ENCODE measurements around the gene HEXB. TPM values are rescaled to one million over a fixed set of nuclear protein-coding genes. Genes with fewer than 3 reads are reported as not detected.

HEXB gene
- total RNA-seq (100 to 1,000 TPM in 6 of 9 donors, 10 to 100 TPM in 3; 71.3 to 278 (median 116) TPM), polyA plus RNA-seq (10 to 100 TPM; 75.9 to 80.3 TPM)
- long read RNA-seq, donor 1, transcript HEXB-201 (14 exons, 1,901 nt): major isoform, 166 of 176 reads
- long read RNA-seq, donor 1, partial matches to known transcripts: 1 of 176 reads
- long read RNA-seq, donor 1, other reads (novel, unspliced or antisense): 8 of 176 reads
- long read RNA-seq, donor 2, transcript HEXB-201 (14 exons, 1,901 nt): major isoform, 692 of 731 reads
- long read RNA-seq, donor 2, transcript HEXB-209 (6 exons, 1,684 nt): minor isoform, 7 of 731 reads
- long read RNA-seq, donor 2, partial matches to known transcripts: 11 of 731 reads
- long read RNA-seq, donor 2, other reads (novel, unspliced or antisense): 21 of 731 reads
- long read RNA-seq, donor 3, transcript HEXB-201 (14 exons, 1,901 nt): major isoform, 90 of 98 reads
- long read RNA-seq, donor 3, partial matches to known transcripts: 1 of 98 reads
- long read RNA-seq, donor 3, other reads (novel, unspliced or antisense): 7 of 98 reads

GRCh38 chr5:74684900-74685851 is at the start of gene HEXB:
TSS of gene HEXB (plus strand) at chr5:74685233. CDS start at chr5:74685261, 28 bp downstream.
- intact Hi-C loops (cut with DNase I): loop anchor here in 4 of 10 donors (5.0 to 10.0 kb wide), 3 partner anchors 82 to 1120 kb away; partner anchors contain the start of genes GFM2 (in 2 of the 4), NSA2 (in 2 of the 4), ANKRA2 (in 1 of the 4) and GCNT4 (in 1 of the 4)
- peak in 1 of 2 donors; percentile 94 for TF ChIP-seq POLR2A (IDR thresholded peaks at IDR 0.05)
- TF ChIP-seq, protein P1, sequence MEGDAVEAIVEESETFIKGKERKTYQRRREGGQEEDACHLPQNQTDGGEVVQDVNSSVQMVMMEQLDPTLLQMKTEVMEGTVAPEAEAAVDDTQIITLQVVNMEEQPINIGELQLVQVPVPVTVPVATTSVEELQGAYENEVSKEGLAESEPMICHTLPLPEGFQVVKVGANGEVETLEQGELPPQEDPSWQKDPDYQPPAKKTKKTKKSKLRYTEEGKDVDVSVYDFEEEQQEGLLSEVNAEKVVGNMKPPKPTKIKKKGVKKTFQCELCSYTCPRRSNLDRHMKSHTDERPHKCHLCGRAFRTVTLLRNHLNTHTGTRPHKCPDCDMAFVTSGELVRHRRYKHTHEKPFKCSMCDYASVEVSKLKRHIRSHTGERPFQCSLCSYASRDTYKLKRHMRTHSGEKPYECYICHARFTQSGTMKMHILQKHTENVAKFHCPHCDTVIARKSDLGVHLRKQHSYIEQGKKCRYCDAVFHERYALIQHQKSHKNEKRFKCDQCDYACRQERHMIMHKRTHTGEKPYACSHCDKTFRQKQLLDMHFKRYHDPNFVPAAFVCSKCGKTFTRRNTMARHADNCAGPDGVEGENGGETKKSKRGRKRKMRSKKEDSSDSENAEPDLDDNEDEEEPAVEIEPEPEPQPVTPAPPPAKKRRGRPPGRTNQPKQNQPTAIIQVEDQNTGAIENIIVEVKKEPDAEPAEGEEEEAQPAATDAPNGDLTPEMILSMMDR (IDR thresholded peaks at IDR 0.05): no peak
- 4 to 16% (median 5%) methylated on average over 23 to 78 of the region's 78 CpGs for WGBS, 4 donors
- Histone ChIP-seq H3K27ac (peak within 1 kb of the TSS; percentile 55 to 96 (median 90)), H3K9me3 (no peaks in the 10 kb centered on the region), H3K27me3 (no peaks in the 10 kb centered on the region), H3K4me1 (peaks cover 0 to 29% (median 18%) of the 10 kb centered on the region in 12 donors), H3K36me3 (peaks cover 0 to 15% (median 10%) of the 10 kb centered on the region in 9 donors), H3K4me3 (peak within 1 kb of the TSS; percentile 79 to 99 (median 93))
- DNase-seq (peak; percentile 92 to 96 (median 93)), ATAC-seq (peak; percentile 97 to 99 (median 98))

DNA sequence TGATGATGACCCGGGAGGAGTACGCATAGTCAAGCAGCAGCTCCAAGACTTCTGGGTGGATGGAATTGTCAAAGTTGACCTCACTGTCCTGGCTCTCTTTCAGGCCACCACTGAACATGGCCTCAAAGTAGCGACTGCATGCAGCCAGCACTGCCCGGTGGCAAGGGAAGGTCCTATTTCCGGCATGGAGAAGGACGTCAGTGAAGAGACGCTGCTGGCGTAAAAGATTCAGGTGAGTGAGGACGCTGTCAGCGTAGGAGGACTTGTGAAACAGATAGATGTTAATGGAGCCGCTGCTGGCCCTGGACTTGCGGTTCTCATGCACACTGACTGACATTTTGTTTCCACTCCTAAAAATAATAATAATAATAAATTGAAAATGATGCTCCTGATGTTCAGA is 48.9 kb upstream of the HEXB start:
- Histone ChIP-seq H3K27ac (no peak overlapping the region), H3K36me3 (peaks cover 0 to 50% (median 34%) of the 10 kb centered on the region in 9 donors), H3K27me3 (no peaks in the 10 kb centered on the region), H3K4me1 (peaks cover 0 to 76% (median 30%) of the 10 kb centered on the region in 12 donors), H3K4me3 (peak overlapping the region in 2 of 12 donors; percentile 82 to 88), H3K9me3 (no peaks in the 10 kb centered on the region)
- 86 to 89% (median 87%) methylated on average over 12 of the region's 12 CpGs for WGBS, 4 donors
- TF ChIP-seq POLR2A (IDR thresholded peaks at IDR 0.05): no peak
- TF ChIP-seq, protein P1 (IDR thresholded peaks at IDR 0.05): no peak
- intact Hi-C loops (cut with DNase I): loop anchor here in 4 of 10 donors (10.0 kb wide), 4 partner anchors 91 to 431 kb away; no protein-coding TSS in a partner anchor
- DNase-seq: no peak
- ATAC-seq: no peak

GRCh38 chr5:74636552-74636951 is 48.5 kb upstream of the HEXB start:
- ATAC-seq (no peak), DNase-seq (no peak)
- peaks cover 0 to 76% (median 31%) of the 10 kb centered on the region in 12 donors for H3K4me1 ChIP-seq
- WGBS, 4 donors: 69 to 78% (median 74%) methylated on average over 4 of the region's 4 CpGs
- H3K27me3 ChIP-seq: no peaks in the 10 kb centered on the region
- peak overlapping the region in 5 of 12 donors; percentile 74 to 88 (median 85) for H3K4me3 ChIP-seq
- H3K27ac ChIP-seq: no peak overlapping the region
- peaks cover 0 to 46% (median 34%) of the 10 kb centered on the region in 9 donors for H3K36me3 ChIP-seq
- no peaks in the 10 kb centered on the region for H3K9me3 ChIP-seq
- intact Hi-C loops (cut with DNase I): loop anchor here in 4 of 10 donors (10.0 kb wide), 4 partner anchors 92 to 432 kb away; no protein-coding TSS in a partner anchor
- TF ChIP-seq, protein P1 (IDR thresholded peaks at IDR 0.05): no peak
- TF ChIP-seq POLR2A (IDR thresholded peaks at IDR 0.05): no peak
